OCI-LY7 (cell line): ENCODE measurements around the gene LRP10. TPM values are rescaled to one million over a fixed set of nuclear protein-coding genes. Genes with fewer than 3 reads are reported as not detected.

Source experiments
- BruUV-seq: library from RNA; stranded (reverse); fragments of 400-500 nt; replicated peaks from 2 replicates; lab custom pipeline; 2021; lab: Mats Ljungman, UMichigan
- CTCF ChIA-PET: fragments of 300-600 bp; sonication (Branson Sonifier 250); formaldehyde crosslinking; loops from one replicate; lab custom pipeline; 2022; ENCODE audit warnings: antibody characterized with exemption; ENCODE audit not compliant: unreplicated experiment; lab: Charles Lee
- POLR2A ChIA-PET: fragments of 300-600 bp; sonication (Branson Sonifier 250); formaldehyde crosslinking; loops from one replicate; lab custom pipeline; 2022; ENCODE audit warnings: antibody characterized with exemption; lab: Charles Lee
- DNase-seq: peaks from one replicate; pipeline ENCODE4 v3.0.0-alpha.2; 2015; ENCODE audit warnings: low spot score
- H2AFZ ChIP-seq: fragments of 200-600 bp; sonication (generic), shearing (Covaris generic); 2 replicates; pipeline ENCODE4 v1.6.1; 2014; ENCODE audit warnings: mild to moderate bottlenecking, antibody characterized with exemption, low read length, moderate library complexity
- H3K27ac ChIP-seq: fragments of 200-600 bp; sonication (generic); 2 replicates; pipeline ENCODE4 v1.5.1; 2014; ENCODE audit warnings: mixed run types, low read depth, mild to moderate bottlenecking, moderate library complexity, low read length, inconsistent platforms; ENCODE audit not compliant: poor library complexity, severe bottlenecking
- H3K36me3 ChIP-seq: fragments of 200-600 bp; sonication (generic); 2 replicates; pipeline ENCODE4 v1.6.1; 2014; ENCODE audit warnings: mild to moderate bottlenecking, antibody characterized with exemption, low read length, moderate library complexity, mixed read lengths; ENCODE audit not compliant: insufficient read depth
- H3K4me1 ChIP-seq: fragments of 200-600 bp; sonication (generic); 2 replicates; pipeline ENCODE4 v1.5.1; 2014; ENCODE audit warnings: mild to moderate bottlenecking, low read length; ENCODE audit not compliant: insufficient read depth, poor library complexity, severe bottlenecking
- H3K4me2 ChIP-seq: fragments of 200-600 bp; sonication (generic); 2 replicates; pipeline ENCODE4 v1.6.1; 2014; ENCODE audit warnings: mild to moderate bottlenecking, low read length
- H3K4me3 ChIP-seq: fragments of 200-600 bp; sonication (generic); 2 replicates; pipeline ENCODE4 v1.5.1; 2014; ENCODE audit warnings: mild to moderate bottlenecking, low read depth, low read length; ENCODE audit not compliant: poor library complexity, severe bottlenecking
- H3K79me2 ChIP-seq: fragments of 200-600 bp; sonication (generic); 2 replicates; pipeline ENCODE4 v1.6.1; 2016; ENCODE audit warnings: low read depth, mild to moderate bottlenecking, low read length, moderate library complexity, mixed read lengths; ENCODE audit not compliant: insufficient read depth
- H3K9me2 ChIP-seq: fragments of 200-600 bp; sonication (generic); 2 replicates; pipeline ENCODE4 v1.6.1; 2016; ENCODE audit warnings: mild to moderate bottlenecking, low read length, mixed read lengths; ENCODE audit not compliant: insufficient read depth
- H3K9me3 ChIP-seq: fragments of 200-600 bp; sonication (generic); 2 replicates; pipeline ENCODE4 v1.6.1; 2014; ENCODE audit warnings: mild to moderate bottlenecking, mixed run types, low read length, mixed read lengths
- H4K20me1 ChIP-seq: fragments of 200-600 bp; sonication (generic); 2 replicates; pipeline ENCODE4 v1.6.1; 2014; ENCODE audit warnings: mild to moderate bottlenecking, antibody characterized with exemption, low read length, moderate library complexity, mixed read lengths; ENCODE audit not compliant: insufficient read depth
- CTCF ChIP-seq: fragments of 200-600 bp; sonication (generic); conservative IDR thresholded peaks from 2 replicates; pipeline ENCODE4 v1.5.1; 2014; ENCODE audit warnings: mild to moderate bottlenecking, antibody characterized with exemption, low read length, moderate library complexity, mixed read lengths
- EZH2phosphoT487 ChIP-seq: fragments of 200-600 bp; sonication (generic); IDR thresholded peaks from 2 replicates; pipeline ENCODE4 v1.6.1; 2018; ENCODE audit warnings: low read depth, borderline replicate concordance, mild to moderate bottlenecking, mixed run types, antibody characterized with exemption, low read length, moderate library complexity, mixed read lengths
- intact Hi-C: fragments of 100-400 bp; cut with micrococcal nuclease; formaldehyde crosslinking; loops from one replicate; pipeline ENCODE4 v1.10.0; 2022; ENCODE audit not compliant: unreplicated experiment
- total RNA-seq, 2 experiments: library from RNA; depleted of rRNA in 1 of 2; stranded (reverse); fragments of >200 nt in 1 of 2; shearing (Covaris generic) in 1 of 2; gene quantifications; 2 replicates each; pipeline ENCODE4 v1.2.3, GENCODE V29; 2014 to 2022

The LRP10 gene
- total RNA-seq, 2 experiments from 2014 or later = 25.5 to 55.1 TPM

GRCh38 chr14:22829661-22830442 lies 41.7 kb upstream of the LRP10 start, which contains the start of gene MRPL52:
Gene MRPL52 (plus strand): TSS chr14:22829887. CDS start chr14:22829913, 26 bp downstream.
- H3K4me2 ChIP-seq = peak within 1 kb of the TSS; percentile 93
- H3K9me3 ChIP-seq = no peaks in the 10 kb centered on the region
- POLR2A ChIA-PET = interaction anchor here (0.7 to 2.1 kb wide), 15 partner anchors 9 to 489 kb away, joined by 3 to 12 read pairs (median 4); partner anchors contain the start of gene OXA1L
- TF ChIP-seq CTCF = no peak
- TF ChIP-seq EZH2phosphoT487 = no peak
- H3K9me2 ChIP-seq = no peaks in the 10 kb centered on the region
- no peaks in the 10 kb centered on the region for H4K20me1 ChIP-seq
- peaks cover 25% of the 10 kb centered on the region for H3K79me2 ChIP-seq
- H3K36me3 ChIP-seq = peaks cover 37% of the 10 kb centered on the region
- CTCF ChIA-PET = interaction anchor here (0.6 to 1.5 kb wide), 6 partner anchors 10 to 172 kb away, joined by 3 to 13 read pairs (median 4); no protein-coding TSS in a partner anchor
- H3K27ac ChIP-seq = peak within 1 kb of the TSS; percentile 69
- DNase-seq = peak; percentile 96
- intact Hi-C loops = no loop called here
- no TSS peak for BruUV-seq
- peak within 1 kb of the TSS; percentile 76; the same call in 1 of the 2 replicates for H2AFZ ChIP-seq
- peaks cover 50% of the 10 kb centered on the region for H3K4me1 ChIP-seq
- H3K4me3 ChIP-seq = peak within 1 kb of the TSS; percentile 74

- peak; percentile 43 for DNase-seq
- H3K36me3 ChIP-seq = peaks cover 44% of the 10 kb centered on the region
- H3K4me1 ChIP-seq = peaks cover 45% of the 10 kb centered on the region
- H3K9me2 ChIP-seq = no peaks in the 10 kb centered on the region
- H3K79me2 ChIP-seq = peaks cover 25% of the 10 kb centered on the region
- TF ChIP-seq EZH2phosphoT487 = no peak
- TF ChIP-seq CTCF = no peak
- peak overlapping the region; percentile 74 for H3K4me3 ChIP-seq
- H3K9me3 ChIP-seq = no peaks in the 10 kb centered on the region
- ChIA-PET POLR2A (interaction anchor here (0.7 to 1.8 kb wide), 14 partner anchors 8 to 489 kb away, joined by 3 to 12 read pairs (median 4); partner anchors contain the start of gene OXA1L), CTCF (interaction anchor here (0.6 to 1.5 kb wide), 6 partner anchors 11 to 173 kb away, joined by 3 to 13 read pairs (median 4); no protein-coding TSS in a partner anchor)
- TSS peak; percentile 78 for BruUV-seq
- peak overlapping the region; percentile 76; the same call in 1 of the 2 replicates for H2AFZ ChIP-seq
- H3K27ac ChIP-seq = peak overlapping the region; percentile 69
- H4K20me1 ChIP-seq = no peaks in the 10 kb centered on the region
- H3K4me2 ChIP-seq = peak overlapping the region; percentile 93
- intact Hi-C loops = no loop called here
These were observed 41.0 kb upstream of the LRP10 start for GRCh38 chr14:22830443-22831010.
